ENCODE data around the gene RIPOR2.
"Not testable (repeated sequence)": the region's sequence is repeated elsewhere in the genome, so short reads cannot be mapped to it uniquely, and the experiment has no call there.

Gene RIPOR2

DNA sequence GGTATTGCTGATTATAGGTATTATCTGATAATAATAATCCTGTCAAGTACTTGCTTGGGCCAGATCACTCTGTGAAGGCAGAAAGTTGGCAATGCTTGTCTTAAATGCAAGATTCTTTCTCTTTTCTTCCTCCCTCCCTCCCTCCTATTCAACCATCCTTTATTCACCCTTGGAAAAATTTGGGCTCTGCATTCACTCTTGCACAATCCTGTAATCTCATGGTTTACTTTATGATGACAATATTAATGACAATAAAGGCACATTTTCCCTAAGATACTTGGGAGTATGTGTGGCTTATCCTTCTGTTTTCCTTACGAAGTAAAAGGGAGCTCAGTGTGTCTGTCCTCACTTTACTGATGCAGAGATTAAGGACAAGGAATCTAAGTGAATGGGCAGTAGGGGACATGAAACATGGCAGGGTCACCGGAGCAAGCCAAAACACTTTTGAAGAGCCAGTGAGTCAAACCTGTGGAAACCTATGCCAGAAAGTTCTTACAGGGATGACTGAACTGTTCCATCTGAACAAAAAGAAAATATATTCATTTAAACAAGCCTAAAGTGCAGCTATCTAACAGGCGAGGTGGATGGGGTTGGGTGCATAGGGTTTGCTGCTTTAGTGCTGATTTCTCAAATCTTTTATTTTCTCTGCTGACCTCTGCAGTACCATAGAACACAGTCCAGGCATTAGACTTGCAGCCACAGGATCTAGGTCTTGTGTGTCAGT, 14.6 kb upstream of the RIPOR2 start:
- DNase-seq: no peak

DNA sequence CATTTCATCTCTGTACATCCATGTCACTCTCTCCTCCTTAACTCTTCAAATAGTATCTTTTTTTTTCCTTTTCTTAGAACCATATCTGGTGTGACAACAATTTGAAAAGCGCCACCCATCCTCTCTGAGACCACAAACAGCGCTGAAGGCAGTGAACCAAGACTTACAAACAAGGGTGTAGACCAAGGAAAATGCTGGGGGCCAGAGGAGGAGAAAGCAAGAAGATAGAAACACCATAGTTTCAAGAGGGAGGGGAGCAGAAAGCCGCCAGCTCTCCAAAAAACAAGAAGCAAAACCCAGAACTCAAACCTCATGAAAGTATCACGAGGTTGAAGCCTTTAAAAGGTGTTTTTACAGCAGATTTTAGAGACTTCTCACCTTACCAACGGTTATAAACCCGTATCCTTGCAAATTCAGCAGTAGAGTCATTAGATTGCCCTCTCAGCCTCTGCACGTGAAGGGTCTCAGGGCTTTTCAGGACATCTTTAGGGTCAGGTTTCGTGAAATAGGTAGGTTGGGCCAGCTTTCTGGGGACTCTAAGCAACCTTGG, 13.3 kb upstream of the RIPOR2 start:
- DNase-seq: peak; percentile 61

DNA sequence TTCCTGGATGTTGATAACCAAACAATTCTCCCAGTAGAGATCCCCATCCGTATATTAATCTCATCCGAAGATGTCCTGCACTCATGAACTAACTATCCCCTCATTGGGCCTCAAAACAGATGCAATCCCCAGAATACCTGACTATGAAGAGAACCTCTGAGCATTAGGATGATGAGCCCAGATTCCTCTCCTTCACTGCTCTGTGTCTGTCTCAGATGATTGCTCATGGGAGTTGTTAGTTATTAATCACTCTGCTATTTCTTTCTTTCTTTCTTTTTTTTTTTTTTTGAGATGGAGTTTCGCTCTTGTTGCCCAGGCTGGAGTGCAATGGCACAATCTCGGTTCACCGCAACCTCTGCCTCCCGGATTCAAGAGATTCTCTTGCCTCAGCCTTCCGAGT, 12.5 kb upstream of the RIPOR2 start:
- DNase-seq: not testable (repeated sequence)

DNA sequence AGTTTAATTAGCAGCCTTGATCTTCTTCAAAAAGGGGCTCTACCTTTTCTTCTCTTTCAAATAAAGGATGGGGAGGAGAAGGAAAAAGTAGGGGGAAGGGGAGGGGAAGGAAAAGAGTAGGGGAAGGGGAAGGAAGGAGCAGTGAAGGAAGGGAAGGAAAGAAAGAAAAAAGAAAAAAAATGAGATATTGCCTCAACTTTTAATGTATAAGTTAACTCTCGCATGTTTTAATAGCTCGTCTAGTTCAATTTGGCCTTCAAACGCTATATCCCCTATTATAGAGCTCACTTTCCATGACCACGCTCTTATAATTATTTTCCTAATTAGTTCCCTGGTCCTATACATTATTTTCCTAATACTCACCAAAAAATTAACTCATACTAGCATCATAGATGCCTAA, 11.9 kb upstream of the RIPOR2 start:
- no peak for DNase-seq

DNA sequence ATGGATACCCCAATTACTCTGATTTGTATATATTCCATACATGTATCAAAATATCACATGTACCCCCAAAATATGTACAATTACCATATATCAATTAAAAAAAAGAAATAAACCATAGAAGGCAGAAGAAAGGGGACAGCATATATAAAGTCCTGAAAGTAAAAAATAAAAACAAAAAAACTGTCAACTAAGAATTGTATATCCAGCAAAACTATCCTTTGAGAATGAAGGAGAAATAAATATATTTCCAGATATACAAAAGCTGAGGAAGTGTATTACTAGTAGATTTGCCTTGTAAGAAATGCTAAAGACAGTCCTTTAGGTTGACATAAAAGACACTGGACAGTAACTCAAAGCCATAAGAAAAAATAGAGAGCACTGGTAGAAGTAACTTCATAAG, 9.3 kb upstream of the RIPOR2 start:
- no peak for DNase-seq

DNA sequence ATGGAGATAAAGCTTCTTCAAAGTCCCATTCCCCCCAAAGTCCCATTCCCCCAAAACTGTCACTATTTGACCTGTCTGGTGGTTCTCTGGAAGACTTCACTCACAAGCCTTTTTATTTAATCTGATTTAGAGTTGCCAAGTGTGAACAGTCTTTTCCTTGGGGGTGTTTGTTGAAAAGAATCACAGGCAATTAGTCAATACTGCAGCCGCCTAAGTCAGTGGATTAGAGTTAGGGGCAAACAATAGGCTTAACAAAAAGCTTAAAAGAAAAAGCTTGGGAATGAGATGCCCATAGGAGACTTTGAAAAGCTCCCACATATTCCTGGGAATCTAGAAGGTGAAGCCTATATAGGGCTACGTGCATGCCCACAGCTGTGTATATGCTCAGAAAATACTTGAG, 8.0 kb upstream of the RIPOR2 start:
- no peak for DNase-seq

DNA sequence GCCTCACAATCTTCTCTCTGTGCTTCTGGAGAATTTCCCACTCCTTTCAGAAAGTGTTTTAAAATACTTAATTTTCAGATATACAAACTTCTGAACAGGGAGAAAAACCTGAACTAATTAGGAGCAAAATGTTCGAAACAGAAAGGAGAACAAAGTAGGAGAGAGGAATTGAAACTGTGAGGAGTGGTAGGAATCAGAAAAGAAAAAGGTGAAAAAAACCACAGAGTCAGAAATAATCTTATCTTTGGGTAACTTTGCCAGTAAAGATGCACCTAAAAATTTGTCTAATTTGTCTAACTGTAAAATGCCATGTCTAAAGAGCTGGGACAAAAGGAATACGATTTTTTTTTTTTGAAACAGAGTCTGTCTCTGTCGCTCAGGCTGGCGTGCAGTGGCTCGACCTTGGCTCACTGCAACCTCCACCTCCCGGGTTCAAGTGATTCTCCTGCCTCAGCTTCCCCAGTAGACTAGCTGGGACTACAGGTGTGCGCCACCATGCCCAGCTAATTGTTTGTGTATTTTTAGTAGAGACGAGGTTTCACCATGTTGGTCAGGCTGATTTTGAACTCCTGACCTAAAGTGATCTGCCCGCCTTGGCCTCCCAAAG, 4.7 kb upstream of the RIPOR2 start:
- DNase-seq: peak; percentile 73

DNA sequence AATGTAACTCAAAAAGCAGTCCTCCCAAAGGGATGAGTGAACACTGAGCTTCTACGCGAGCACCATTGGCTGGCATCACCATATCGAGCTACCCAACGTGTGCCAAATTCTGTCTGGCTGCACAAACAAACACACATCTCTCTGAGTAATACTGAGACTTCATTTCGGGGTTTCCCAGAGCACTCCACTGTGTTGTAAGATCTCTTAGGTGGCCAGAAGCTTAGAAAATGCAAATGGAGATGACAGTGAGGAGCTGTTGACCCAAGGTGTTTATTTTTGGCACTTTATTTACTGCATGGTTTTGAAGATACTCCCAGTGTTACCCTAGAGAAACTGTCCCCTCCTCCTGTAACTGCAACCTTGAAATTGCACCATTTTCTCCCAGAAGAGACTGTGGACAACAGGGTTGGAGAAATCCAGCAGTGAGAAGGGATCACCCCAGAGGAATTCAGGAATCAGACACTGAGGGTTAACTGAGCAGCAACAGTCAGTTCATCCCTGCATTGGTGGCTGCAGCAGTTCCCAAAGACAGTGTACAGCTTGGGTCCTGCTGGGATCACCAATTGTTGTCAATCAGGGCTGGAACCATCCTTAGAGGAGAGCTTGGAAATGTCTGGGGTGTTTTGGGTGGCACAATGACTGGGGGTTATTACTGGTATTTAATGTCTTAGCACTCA, 1.0 kb upstream of the RIPOR2 start:
- no peak for DNase-seq

DNA sequence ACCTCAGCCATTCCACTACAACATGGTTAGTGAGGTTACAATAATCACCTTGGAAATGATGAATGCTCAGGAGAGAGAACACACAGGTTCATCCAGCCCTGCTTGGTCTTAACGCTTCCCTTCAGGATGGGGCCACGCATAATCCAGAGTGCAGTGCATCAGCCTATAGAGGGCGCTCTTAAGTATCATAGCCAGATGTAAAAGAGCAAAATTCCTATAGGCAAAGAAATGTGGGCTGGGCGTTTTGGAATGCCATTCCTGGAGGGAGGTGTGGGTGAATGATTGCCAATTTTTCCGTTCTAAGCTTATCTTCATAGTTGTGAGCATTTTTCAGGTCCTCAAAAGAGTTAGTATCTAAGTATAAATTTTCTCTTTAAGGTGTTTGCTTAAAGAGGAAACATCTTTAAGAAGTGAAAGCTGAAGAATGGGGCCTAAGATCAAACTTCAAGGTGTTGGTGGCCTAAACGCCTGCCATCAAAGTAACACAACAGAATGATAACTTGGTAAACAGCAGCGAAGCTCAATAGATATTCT, 1.8 kb downstream of the RIPOR2 start:
- peak; percentile 4 for DNase-seq

DNA sequence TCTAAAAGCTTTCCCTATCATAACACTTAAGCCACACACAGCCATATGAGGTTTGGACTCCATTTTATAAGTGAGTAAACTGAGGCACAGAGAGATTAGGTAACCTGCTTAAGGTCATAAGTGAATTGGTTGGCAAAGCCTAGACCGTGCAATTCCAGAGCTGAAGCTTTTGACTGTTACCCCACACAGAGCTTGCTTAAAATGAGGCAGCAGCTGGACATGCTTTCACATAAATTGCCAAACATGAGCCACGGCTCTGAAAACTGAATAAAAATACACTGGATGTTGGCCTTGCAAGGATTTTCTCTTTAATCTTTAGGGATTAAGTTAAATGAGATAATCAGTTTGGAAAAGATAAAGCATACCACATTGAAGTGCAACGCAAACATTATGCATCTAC, 2.5 kb downstream of the RIPOR2 start:
- no peak for DNase-seq

DNA sequence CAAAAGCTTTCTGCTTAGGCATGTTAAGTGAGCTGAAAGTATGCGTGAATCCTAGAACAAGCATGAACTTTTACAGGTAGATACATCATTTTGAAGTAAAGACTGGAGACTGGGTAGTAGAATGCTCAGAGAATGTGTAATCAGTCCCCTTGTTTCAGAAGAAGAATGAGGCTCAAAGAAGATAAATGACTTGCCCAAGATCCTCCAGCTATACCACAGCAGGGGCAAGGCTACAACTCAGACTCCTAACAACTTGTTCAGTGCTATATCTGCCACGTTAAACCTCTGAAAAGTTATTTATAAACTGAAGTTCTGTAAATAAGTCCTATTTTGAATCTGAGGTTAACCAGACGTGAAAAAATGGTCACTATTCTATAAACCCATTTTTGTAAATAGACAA, 2.9 kb downstream of the RIPOR2 start:
- no peak for DNase-seq

DNA sequence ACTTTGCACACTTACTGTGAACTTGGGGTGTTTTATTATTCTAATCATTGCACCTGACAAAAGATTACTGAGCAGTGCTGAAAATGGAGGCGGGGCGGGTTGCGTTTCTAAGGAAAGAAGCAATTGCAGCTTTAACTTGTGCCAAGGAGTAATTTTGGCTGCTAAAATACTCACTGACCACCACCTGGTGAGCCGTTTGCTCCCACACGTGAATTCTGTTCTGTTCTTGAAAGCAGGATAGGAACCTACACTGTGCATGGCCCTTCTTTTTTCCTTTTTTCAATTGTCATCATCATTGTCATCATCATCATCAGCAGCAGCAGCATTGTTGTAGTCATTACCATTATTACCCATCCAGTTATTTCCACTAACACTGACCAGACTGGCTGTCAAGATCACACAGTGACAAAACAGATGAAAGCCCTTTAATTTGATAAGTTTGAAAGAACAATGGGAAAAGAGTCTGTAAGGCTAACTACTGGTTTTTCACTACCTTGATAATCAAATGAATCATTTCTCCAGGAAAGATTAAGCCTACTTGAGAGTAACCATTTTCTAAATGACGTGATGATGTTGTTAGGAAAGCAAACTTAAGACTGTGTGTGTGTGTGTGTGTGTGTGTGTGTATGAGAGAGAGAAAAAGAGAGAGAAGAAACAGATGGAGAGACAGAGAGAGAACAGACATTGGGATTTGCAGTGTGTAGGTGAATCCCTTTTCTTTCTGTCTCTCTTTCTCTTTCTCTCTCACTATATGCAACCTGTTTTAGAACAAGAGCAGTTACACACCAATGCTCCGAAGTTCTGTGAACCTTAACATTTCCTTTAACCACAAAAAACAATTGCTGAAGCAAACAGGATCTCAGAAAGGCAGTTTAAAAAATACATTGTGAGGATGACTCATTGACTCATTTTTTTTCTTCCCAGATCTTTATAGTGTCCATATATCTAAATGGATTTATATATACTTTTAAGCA, 3.8 kb downstream of the RIPOR2 start:
- DNase-seq: peak; percentile 6

DNA sequence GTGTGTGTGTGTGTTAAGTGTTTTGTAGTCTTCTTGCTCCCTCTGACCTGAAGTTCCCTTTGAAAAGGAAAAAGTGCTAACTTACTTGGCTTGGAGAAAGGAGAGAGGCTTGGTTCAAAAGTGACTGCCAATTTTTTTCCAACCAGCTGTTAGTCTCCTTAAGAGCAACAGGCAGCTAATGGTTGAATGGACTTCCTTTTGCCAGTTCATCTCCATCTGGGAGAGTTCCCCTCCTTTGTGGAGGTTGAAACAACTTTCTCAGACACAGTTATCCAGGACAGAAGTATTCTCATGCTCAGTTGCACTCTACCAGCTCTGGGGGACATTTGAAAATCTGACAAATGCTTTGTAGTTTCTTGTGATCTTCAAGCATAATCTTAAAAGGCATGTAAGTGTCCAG, 4.5 kb downstream of the RIPOR2 start:
- no peak for DNase-seq

DNA sequence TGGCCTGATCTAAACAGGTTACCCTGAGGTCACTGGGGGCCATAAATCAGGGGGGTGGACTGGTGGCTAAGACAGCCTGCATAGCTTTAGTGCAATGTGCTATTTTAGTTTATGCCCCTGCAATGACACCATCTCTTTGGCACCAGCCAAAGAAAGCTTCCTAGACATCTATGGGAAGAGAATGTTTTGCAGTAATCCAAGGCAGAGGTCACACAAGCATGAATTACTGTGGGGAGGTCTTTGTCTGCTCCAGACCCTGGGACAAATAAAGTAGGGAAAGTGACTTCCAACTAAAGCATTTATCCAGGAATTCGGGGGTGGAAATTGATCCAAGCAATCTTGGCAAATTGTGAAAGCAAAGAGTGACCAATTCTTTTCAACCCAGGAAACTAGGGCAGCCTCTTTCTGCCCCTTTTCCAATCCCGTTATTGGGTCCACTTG, 5.3 kb downstream of the RIPOR2 start:
- no peak for DNase-seq

DNA sequence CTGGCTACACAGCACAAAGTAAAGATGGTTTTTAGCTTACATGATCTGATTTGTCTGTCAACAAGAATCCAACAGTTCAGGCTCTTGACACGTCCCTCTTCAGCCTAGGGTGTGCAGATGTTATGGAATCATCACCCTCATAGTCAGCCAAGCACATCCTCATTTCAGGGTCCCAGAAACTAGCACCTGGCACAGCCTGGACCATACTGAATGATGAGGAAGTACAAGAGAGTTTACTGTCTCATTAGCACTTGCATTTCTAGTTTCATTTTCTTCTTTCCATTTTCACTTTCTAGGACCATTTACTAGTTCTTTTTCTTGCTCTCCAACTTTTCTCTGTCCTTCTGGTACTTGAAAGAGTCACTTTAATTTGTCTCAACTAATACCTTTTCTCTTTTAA, 6.5 kb downstream of the RIPOR2 start:
- DNase-seq: peak; percentile 92

DNA sequence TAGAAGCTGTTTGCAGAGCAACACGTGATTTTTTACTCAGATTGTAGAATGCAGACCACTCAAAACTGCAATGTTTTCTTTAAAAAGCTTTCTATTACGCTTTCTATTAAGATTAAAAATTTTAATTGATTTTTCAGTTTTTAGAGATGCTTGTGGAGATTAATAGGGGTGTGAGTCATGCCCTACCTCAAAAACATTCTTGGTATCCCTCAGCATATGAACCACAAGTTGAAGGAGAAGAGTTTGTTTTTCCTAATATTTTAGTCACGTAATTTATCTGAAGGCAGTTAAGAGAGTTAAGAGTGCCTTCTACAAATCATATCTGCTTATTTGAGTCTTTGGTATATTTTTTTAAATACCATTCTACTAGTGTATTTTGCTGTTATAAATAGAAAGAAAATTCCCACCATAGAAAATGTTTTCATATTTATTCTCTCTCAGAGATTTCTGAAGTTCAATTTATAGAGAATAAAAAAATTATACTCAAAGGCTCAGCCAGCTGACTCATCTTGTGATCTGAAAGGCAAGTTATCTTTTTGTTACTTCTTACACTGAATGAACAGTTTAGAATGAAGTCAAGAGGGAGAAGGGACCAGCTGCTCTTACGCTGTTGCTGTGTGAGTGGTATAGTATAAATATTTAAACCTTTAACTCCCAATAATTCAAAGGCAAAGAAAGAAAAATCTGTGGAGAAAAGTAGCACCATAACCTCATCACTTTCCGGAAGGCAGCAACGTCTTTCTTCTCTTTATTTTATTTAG, 7.6 kb downstream of the RIPOR2 start:
- no peak for DNase-seq

DNA sequence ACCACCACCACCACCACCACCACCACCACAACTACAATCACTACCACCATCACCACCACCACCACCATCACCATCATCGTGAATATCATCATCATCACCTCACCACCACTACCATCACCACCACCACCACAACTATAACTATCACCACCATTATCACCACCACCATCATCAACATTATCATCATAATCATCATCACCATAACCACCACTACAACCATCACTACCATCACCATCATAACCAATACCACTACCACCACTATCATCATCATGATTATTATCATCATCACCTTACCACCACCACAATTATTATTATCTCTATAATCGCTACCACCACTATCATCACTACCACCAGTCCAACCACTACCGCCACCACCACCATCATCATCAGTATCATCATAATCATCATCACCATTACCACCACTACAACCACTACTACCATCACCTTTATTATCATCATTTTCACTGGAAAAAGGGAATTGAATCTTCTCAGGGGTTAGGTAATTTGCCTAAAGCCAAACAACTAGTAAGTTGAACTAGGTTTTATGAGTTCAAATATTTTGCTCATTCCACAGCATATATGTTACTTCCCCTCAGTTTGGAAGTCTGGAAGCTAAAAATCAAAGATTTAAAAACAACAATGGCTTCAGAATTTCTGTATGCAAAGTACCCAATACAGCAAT, 8.3 kb downstream of the RIPOR2 start:
- no peak for DNase-seq

DNA sequence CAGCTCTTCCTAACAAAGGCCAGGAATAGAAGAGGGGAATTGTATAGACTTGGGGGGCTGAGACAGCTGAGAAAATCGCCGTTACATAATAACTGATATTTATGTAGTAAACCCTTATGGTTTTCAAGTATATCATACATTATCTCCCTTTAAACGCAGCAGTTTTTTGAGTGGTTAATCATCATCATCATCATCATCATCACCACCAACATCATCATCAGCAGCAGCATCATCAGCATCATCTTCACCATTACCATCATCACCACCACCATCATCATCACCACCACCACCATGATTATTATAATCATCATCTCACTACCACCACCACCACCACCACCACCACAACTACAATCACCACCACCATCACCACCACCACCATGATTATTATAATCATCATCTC, 9.1 kb downstream of the RIPOR2 start:
- not testable (repeated sequence) for DNase-seq

DNA sequence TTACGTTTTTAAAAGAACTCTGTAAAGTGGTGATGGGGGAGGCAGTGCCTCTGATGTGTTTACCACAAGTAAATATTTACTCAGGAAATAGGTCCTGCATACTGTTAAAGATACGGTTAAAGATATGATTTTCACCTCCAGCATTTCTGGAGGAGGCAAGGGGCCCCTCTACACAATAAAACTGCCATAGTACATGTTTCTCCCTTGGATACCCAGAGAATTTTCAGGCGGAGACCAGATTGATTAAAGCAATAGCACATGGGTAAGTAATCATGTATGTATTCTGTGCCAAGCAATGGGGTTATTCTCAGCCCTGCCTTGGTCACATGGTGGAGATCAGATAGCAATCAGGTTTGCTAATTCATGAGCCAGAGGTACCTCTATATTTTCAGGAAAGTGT, 9.6 kb downstream of the RIPOR2 start:
- no peak for DNase-seq

DNA sequence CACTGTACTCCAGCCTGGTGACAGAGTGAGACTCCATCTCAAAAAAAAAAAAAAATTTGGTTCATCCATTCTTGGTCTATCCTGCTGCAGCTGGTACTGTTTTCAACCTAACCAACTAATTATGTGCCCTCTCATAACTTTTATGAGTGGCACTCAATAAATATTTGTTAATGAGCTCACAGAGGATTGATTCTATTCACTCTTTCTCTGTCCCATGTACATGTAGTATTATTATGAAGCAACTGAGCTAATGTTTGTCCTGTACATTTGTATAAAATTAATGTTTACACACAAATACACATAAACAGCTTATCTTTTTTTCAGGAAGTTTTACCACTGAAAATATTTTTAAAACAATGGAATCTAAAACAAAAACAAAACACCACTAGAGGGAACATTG, 10.1 kb downstream of the RIPOR2 start:
- DNase-seq: no peak

Measured in MV-4-11 (cell line).